ENCODE results near the gene NYAP2.

NYAP2 gene

GRCh38 chr2:225573603-225574002 is 174.1 kb downstream of the NYAP2 start:
- DNase-seq: no peak

GRCh38 chr2:225574582-225575138 is 175.2 kb downstream of the NYAP2 start:
- no peak for DNase-seq

- no peak for DNase-seq
Observed at GRCh38 chr2:225581135-225581534, 181.6 kb downstream of the NYAP2 start.

- no peak for DNase-seq
Observed at GRCh38 chr2:225581906-225582305, 182.4 kb downstream of the NYAP2 start.

GRCh38 chr2:225582355-225583116 is 183.0 kb downstream of the NYAP2 start:
- DNase-seq: no peak

GRCh38 chr2:225584796-225585195 is 185.3 kb downstream of the NYAP2 start:
- DNase-seq: no peak

GRCh38 chr2:225590932-225591331 is 191.4 kb downstream of the NYAP2 start:
- DNase-seq: no peak

GRCh38 chr2:225597911-225598310 is 198.4 kb downstream of the NYAP2 start:
- DNase-seq: no peak

- no peak for DNase-seq
Observed at GRCh38 chr2:225598426-225598825, 198.9 kb downstream of the NYAP2 start.

GRCh38 chr2:225598897-225599296 is 199.4 kb downstream of the NYAP2 start:
- no peak for DNase-seq

GRCh38 chr2:225599856-225600255 is 200.3 kb downstream of the NYAP2 start:
- no peak for DNase-seq

- no peak for DNase-seq
Observed at GRCh38 chr2:225600444-225600843, 200.9 kb downstream of the NYAP2 start.

GRCh38 chr2:225600865-225601264 is 201.4 kb downstream of the NYAP2 start:
- no peak for DNase-seq

GRCh38 chr2:225602205-225602604 is 202.7 kb downstream of the NYAP2 start:
- no peak for DNase-seq

GRCh38 chr2:225608136-225608535 is 208.6 kb downstream of the NYAP2 start:
- DNase-seq: no peak

- no peak for DNase-seq
Observed at GRCh38 chr2:225612636-225613035, 213.1 kb downstream of the NYAP2 start.

- no peak for DNase-seq
Observed at GRCh38 chr2:225614915-225615314, 215.4 kb downstream of the NYAP2 start.

- DNase-seq: no peak
Observed at GRCh38 chr2:225615514-225615913, 216.0 kb downstream of the NYAP2 start.

- DNase-seq: no peak
Observed at GRCh38 chr2:225616372-225616771, 216.9 kb downstream of the NYAP2 start.

GRCh38 chr2:225616848-225617247 is 217.3 kb downstream of the NYAP2 start:
- DNase-seq: no peak

GRCh38 chr2:225620227-225620626 is 220.7 kb downstream of the NYAP2 start:
- DNase-seq: no peak

- DNase-seq: no peak
Observed at GRCh38 chr2:225630824-225631533, 231.5 kb downstream of the NYAP2 start.

GRCh38 chr2:225632351-225632750 is 232.8 kb downstream of the NYAP2 start:
- no peak for DNase-seq

GRCh38 chr2:225636558-225636957 is 237.0 kb downstream of the NYAP2 start:
- DNase-seq: no peak

Measured in CD4-positive, alpha-beta T cell treated with Interleukin-4 for 4 hours (primary cell).